Glutamatergic neuron (in vitro differentiated cells): ENCODE results near the gene TPST1. TPM values are rescaled to one million over a fixed set of nuclear protein-coding genes. Genes with fewer than 3 reads are reported as not detected.
"Not testable (repeated sequence)": the region's sequence is repeated elsewhere in the genome, so short reads cannot be mapped to it uniquely, and the experiment has no call there.

ENCODE experiments used
- DNase-seq: peaks from one replicate; pipeline ENCODE4 v3.0.0; 2022
- H3K27ac Mint-ChIP-seq: one replicate; pipeline ENCODE4 v1.8.0; 2020; ENCODE audit warnings: mild to moderate bottlenecking, mixed read lengths, inconsistent platforms; ENCODE audit not compliant: unreplicated experiment
- H3K27me3 Mint-ChIP-seq: one replicate; pipeline ENCODE4 v1.8.0; 2020; ENCODE audit warnings: mild to moderate bottlenecking, moderate library complexity, mixed read lengths, inconsistent platforms; ENCODE audit not compliant: unreplicated experiment
- H3K36me3 Mint-ChIP-seq: one replicate; pipeline ENCODE4 v1.8.0; 2020; ENCODE audit warnings: mild to moderate bottlenecking, mixed read lengths, inconsistent platforms; ENCODE audit not compliant: unreplicated experiment
- H3K4me1 Mint-ChIP-seq: one replicate; pipeline ENCODE4 v1.8.0; 2020; ENCODE audit warnings: mild to moderate bottlenecking, low read depth, mixed read lengths, inconsistent platforms; ENCODE audit not compliant: unreplicated experiment
- H3K4me3 Mint-ChIP-seq: one replicate; pipeline ENCODE4 v1.8.0; 2020; ENCODE audit warnings: mild to moderate bottlenecking, mixed read lengths, inconsistent platforms; ENCODE audit not compliant: unreplicated experiment
- H3K9me3 Mint-ChIP-seq: one replicate; pipeline ENCODE4 v1.8.0; 2020; ENCODE audit warnings: mild to moderate bottlenecking, moderate library complexity, mixed read lengths, inconsistent platforms; ENCODE audit not compliant: unreplicated experiment
- CTCF ChIP-seq: fragments of 200-600 bp; sonication (generic); IDR thresholded peaks from one replicate; pipeline ENCODE4 v1.5.0; 2021; ENCODE audit not compliant: partially characterized antibody, unreplicated experiment
- long read RNA-seq: library from polyadenylated mRNA; unstranded; transcript quantifications from one replicate; pipeline ENCODE4 v2.0.0, GENCODE V29; 2020; ENCODE audit not compliant: unreplicated experiment
- total RNA-seq: library from RNA; stranded (reverse); fragmentation: NEBNext Ultra II Directional; extraction: Animal tissue kit (Norgen Biotek cat#: 25700); gene quantifications from one replicate; pipeline ENCODE4 v1.2.1, GENCODE V29; 2021; ENCODE audit not compliant: unreplicated experiment

Gene TPST1
- total RNA-seq = 41.4 TPM
- long read RNA-seq, transcript TPST1-201 (6 exons, 2,116 nt) = major isoform, 14 of 23 reads
- long read RNA-seq, partial matches to known transcripts = 1 of 23 reads
- long read RNA-seq, other reads (novel, unspliced or antisense) = 8 of 23 reads

GRCh38 chr7:66204822-66205740, at the start of gene TPST1:
Gene TPST1, plus strand, starts transcription at chr7:66205334. Its CDS starts 35,092 bp downstream, at chr7:66240426.
- peak within 1 kb of the TSS; percentile 100 for H3K4me3 Mint-ChIP-seq

GRCh38 chr7:66156035-66156434, 49.1 kb upstream of the TPST1 start:
- not testable (repeated sequence) for H3K4me1 Mint-ChIP-seq, H3K9me3 Mint-ChIP-seq, H3K27me3 Mint-ChIP-seq, H3K27ac Mint-ChIP-seq, DNase-seq, H3K4me3 Mint-ChIP-seq
- H3K36me3 Mint-ChIP-seq = peaks cover 17% of the 10 kb centered on the region

More at GRCh38 chr7:66204822-66205740, at the start of gene TPST1:
- Mint-ChIP-seq H3K27me3 (peaks cover 6% of the 10 kb centered on the region), H3K9me3 (peaks cover 10% of the 10 kb centered on the region), H3K4me1 (peaks cover 15% of the 10 kb centered on the region), H3K36me3 (peaks cover 6% of the 10 kb centered on the region), H3K27ac (peak within 1 kb of the TSS; percentile 98)
- DNase-seq = peak; percentile 96
- peak; percentile 67 for TF ChIP-seq CTCF

GRCh38 chr7:66157060-66157459, 48.1 kb upstream of the TPST1 start:
- H3K9me3 Mint-ChIP-seq = peaks cover 6% of the 10 kb centered on the region
- TF ChIP-seq CTCF = no peak
- H3K27me3 Mint-ChIP-seq = no peaks in the 10 kb centered on the region
- H3K27ac Mint-ChIP-seq = no peak overlapping the region
- DNase-seq = no peak
- H3K4me3 Mint-ChIP-seq = no peak overlapping the region
- H3K4me1 Mint-ChIP-seq = peaks cover 2% of the 10 kb centered on the region
- peaks cover 17% of the 10 kb centered on the region for H3K36me3 Mint-ChIP-seq

GRCh38 chr7:66162622-66163021, 42.5 kb upstream of the TPST1 start:
- TF ChIP-seq CTCF = no peak
- DNase-seq = no peak
- Mint-ChIP-seq H3K4me1 (no peaks in the 10 kb centered on the region), H3K9me3 (peaks cover 5% of the 10 kb centered on the region), H3K27ac (no peak overlapping the region), H3K27me3 (no peaks in the 10 kb centered on the region), H3K4me3 (no peak overlapping the region), H3K36me3 (peaks cover 13% of the 10 kb centered on the region)

GRCh38 chr7:66163186-66163610, 41.9 kb upstream of the TPST1 start:
- no peak for DNase-seq
- TF ChIP-seq CTCF = no peak
- Mint-ChIP-seq H3K9me3 (peaks cover 5% of the 10 kb centered on the region), H3K27ac (no peak overlapping the region), H3K4me3 (no peak overlapping the region), H3K36me3 (peaks cover 9% of the 10 kb centered on the region), H3K27me3 (no peaks in the 10 kb centered on the region), H3K4me1 (no peaks in the 10 kb centered on the region)
